HEK293 (cell line): Measurements from ENCODE around the gene SEMA4B.

Experiments
- FEZF1 ChIP-seq: fragments of 450-650 bp; formaldehyde crosslinking; IDR thresholded peaks from 2 replicates; pipeline ENCODE4 v1.5.1; 2016; ENCODE audit warnings: missing biosample characterization, missing genetic modification characterization
- SALL2 ChIP-seq: fragments of 450-650 bp; formaldehyde crosslinking; IDR thresholded peaks from 2 replicates; pipeline ENCODE4 v1.5.0; 2017; ENCODE audit warnings: missing biosample characterization, mild to moderate bottlenecking, missing genetic modification characterization, borderline replicate concordance
- SP2 ChIP-seq: fragments of 450-650 bp; formaldehyde crosslinking; IDR thresholded peaks from 2 replicates; pipeline ENCODE4 v1.5.1; 2016; ENCODE audit warnings: missing biosample characterization, missing genetic modification characterization
- TCF7L2 ChIP-seq: IDR thresholded peaks from 2 replicates; pipeline ENCODE4 v1.6.1; 2011; ENCODE audit warnings: low read depth, mild to moderate bottlenecking, inconsistent platforms, low read length, moderate library complexity, borderline replicate concordance
- ZBTB48 ChIP-seq: fragments of 450-650 bp; formaldehyde crosslinking; IDR thresholded peaks from 2 replicates; pipeline ENCODE4 v1.5.1; 2016; ENCODE audit warnings: missing biosample characterization, missing genetic modification characterization
- ZNF2 ChIP-seq: fragments of 450-650 bp; formaldehyde crosslinking; IDR thresholded peaks from 2 replicates; pipeline ENCODE4 v1.5.1; 2016; ENCODE audit warnings: missing biosample characterization, missing genetic modification characterization
- ZNF24 ChIP-seq: fragments of 450-650 bp; formaldehyde crosslinking; IDR thresholded peaks from 2 replicates; pipeline ENCODE4 v1.5.1; 2016; ENCODE audit warnings: missing biosample characterization, missing genetic modification characterization
- ZNF324 ChIP-seq: fragments of 450-650 bp; formaldehyde crosslinking; IDR thresholded peaks from 2 replicates; pipeline ENCODE4 v1.5.1; 2016; ENCODE audit warnings: missing biosample characterization, missing genetic modification characterization
- ZNF660 ChIP-seq: fragments of 450-650 bp; IDR thresholded peaks from 2 replicates; pipeline ENCODE4 v1.5.1; 2018; ENCODE audit warnings: missing biosample characterization, mild to moderate bottlenecking, missing genetic modification characterization
- ZNF747 ChIP-seq: fragments of 450-650 bp; formaldehyde crosslinking; IDR thresholded peaks from 2 replicates; pipeline ENCODE4 v1.5.1; 2016; ENCODE audit warnings: missing biosample characterization, missing genetic modification characterization
- ZNF776 ChIP-seq: fragments of 450-650 bp; formaldehyde crosslinking; IDR thresholded peaks from 2 replicates; pipeline ENCODE4 v1.5.0; 2017; ENCODE audit warnings: missing biosample characterization, missing genetic modification characterization, borderline replicate concordance
- TF ChIP-seq, protein P1 (sequence below): fragments of 450-650 bp; formaldehyde crosslinking; IDR thresholded peaks from 2 replicates; pipeline ENCODE4 v1.5.1; 2016; ENCODE audit warnings: missing biosample characterization, missing genetic modification characterization

DNA sequence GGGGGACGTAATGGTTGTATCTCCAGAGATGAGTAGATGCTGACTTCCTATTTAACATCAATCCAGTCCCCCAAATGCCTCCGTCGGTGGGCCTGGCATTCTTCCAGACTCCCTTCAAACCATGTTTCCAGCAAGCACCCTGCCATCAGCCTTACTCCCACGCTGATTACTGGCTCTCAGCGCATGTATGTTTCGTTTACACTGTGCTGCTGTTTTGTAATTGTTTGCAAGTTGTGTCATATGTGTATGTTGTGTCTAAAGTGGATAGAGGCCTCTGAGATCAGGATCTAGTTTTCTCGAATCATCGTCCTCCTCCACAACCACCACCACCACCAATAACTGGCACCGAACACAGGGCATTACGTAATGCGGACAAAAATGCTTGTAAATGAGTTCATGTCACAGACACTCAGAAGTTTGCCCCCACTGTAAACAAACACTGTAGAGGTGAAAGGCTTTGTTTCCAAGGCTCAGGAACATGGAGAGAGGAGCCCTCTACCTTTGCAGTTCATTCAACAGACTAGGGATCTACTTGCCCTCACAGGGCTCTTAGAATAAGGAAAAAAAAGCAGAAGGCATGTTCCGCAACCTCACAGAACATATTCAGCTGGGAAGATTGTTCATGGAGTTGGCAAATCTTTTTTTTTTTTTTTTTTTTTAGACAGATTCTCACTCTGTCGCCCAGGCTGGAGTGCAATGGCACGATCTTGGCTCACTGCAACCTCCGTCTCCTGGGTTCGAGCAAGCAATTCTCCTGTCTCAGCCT is 46.1 kb upstream of the SEMA4B start:
- TF ChIP-seq, protein P1, sequence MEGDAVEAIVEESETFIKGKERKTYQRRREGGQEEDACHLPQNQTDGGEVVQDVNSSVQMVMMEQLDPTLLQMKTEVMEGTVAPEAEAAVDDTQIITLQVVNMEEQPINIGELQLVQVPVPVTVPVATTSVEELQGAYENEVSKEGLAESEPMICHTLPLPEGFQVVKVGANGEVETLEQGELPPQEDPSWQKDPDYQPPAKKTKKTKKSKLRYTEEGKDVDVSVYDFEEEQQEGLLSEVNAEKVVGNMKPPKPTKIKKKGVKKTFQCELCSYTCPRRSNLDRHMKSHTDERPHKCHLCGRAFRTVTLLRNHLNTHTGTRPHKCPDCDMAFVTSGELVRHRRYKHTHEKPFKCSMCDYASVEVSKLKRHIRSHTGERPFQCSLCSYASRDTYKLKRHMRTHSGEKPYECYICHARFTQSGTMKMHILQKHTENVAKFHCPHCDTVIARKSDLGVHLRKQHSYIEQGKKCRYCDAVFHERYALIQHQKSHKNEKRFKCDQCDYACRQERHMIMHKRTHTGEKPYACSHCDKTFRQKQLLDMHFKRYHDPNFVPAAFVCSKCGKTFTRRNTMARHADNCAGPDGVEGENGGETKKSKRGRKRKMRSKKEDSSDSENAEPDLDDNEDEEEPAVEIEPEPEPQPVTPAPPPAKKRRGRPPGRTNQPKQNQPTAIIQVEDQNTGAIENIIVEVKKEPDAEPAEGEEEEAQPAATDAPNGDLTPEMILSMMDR (tag by site-specific recombination), result no peak
- TF ChIP-seq ZNF747 (tag by site-specific recombination) (no peak), FEZF1 (tag by site-specific recombination) (peak; percentile 35; the same call in 1 of the 2 replicates), ZNF2 (peak; percentile 57), ZNF776 (tag by site-specific recombination) (no peak), ZNF24 (tag by site-specific recombination) (peak; percentile 95), ZNF660 (tag by site-specific recombination) (peak; percentile 89; the same call in 1 of the 2 replicates), SP2 (tag by site-specific recombination) (peak; percentile 9; the same call in 1 of the 2 replicates), ZNF324 (tag by site-specific recombination) (peak; percentile 86), ZBTB48 (tag by site-specific recombination) (no peak), SALL2 (tag by site-specific recombination) (no peak), TCF7L2 (no peak)
